Astrocyte (in vitro differentiated cells and primary cell): Measurements from ENCODE around the gene MAPK11. TPM values are rescaled to one million over a fixed set of nuclear protein-coding genes. Genes with fewer than 3 reads are reported as not detected.

Experiments
- DNase-seq: peaks from one replicate; pipeline ENCODE4 v3.0.0-alpha.2; 2010; ENCODE audit warnings: low read depth
- FAIRE-seq: peaks from 2 replicates; lab custom pipeline; 2011; peaks lifted over from hg19 to GRCh38; lab: Jason Lieb, UNC
- H2AFZ ChIP-seq: 2 replicates; pipeline ENCODE4 v1.6.0; 2012; ENCODE audit warnings: low read depth, low read length, inconsistent platforms
- H3K27ac ChIP-seq: 2 replicates; pipeline ENCODE4 v1.5.1; 2011; ENCODE audit warnings: low read depth, low read length, inconsistent platforms
- H3K27me3 ChIP-seq: 2 replicates; pipeline ENCODE4 v1.6.0; 2011; ENCODE audit warnings: low read length, inconsistent platforms; ENCODE audit not compliant: insufficient read depth
- H3K36me3 ChIP-seq: 2 replicates; pipeline ENCODE4 v1.5.1; 2011; ENCODE audit warnings: low read length, inconsistent platforms; ENCODE audit not compliant: insufficient read depth
- H3K4me1 ChIP-seq: 2 replicates; pipeline ENCODE4 v1.5.1; 2011; ENCODE audit warnings: low read length, inconsistent platforms; ENCODE audit not compliant: insufficient read depth
- H3K4me2 ChIP-seq: 2 replicates; pipeline ENCODE4 v1.6.0; 2012; ENCODE audit warnings: low read length, inconsistent platforms
- H3K4me3 ChIP-seq: 2 replicates; pipeline ENCODE4 v1.5.1; 2011; ENCODE audit warnings: low read depth, mild to moderate bottlenecking, low read length, inconsistent platforms; ENCODE audit not compliant: insufficient read depth
- H3K79me2 ChIP-seq: 2 replicates; pipeline ENCODE4 v1.6.0; 2012; ENCODE audit warnings: mild to moderate bottlenecking, low read length, inconsistent platforms; ENCODE audit not compliant: insufficient read depth
- H3K9ac ChIP-seq: 2 replicates; pipeline ENCODE4 v1.6.0; 2012; ENCODE audit warnings: mild to moderate bottlenecking, low read length, inconsistent platforms
- H3K9me3 ChIP-seq: 2 replicates; pipeline ENCODE4 v1.5.1; 2012; ENCODE audit warnings: low read depth, mild to moderate bottlenecking, low read length, inconsistent platforms; ENCODE audit not compliant: insufficient read depth
- H4K20me1 ChIP-seq: 2 replicates; pipeline ENCODE4 v1.6.0; 2012; ENCODE audit warnings: low read length, inconsistent platforms; ENCODE audit not compliant: insufficient read depth
- H3K27ac Mint-ChIP-seq: one replicate; pipeline ENCODE4 v1.8.0; 2021; ENCODE audit warnings: mild to moderate bottlenecking, mixed read lengths; ENCODE audit not compliant: unreplicated experiment
- H3K27me3 Mint-ChIP-seq: one replicate; pipeline ENCODE4 v1.8.0; 2021; ENCODE audit warnings: low read depth, mixed read lengths; ENCODE audit not compliant: unreplicated experiment
- H3K36me3 Mint-ChIP-seq: one replicate; pipeline ENCODE4 v1.8.0; 2021; ENCODE audit warnings: low read depth, mixed read lengths; ENCODE audit not compliant: unreplicated experiment
- H3K4me1 Mint-ChIP-seq: one replicate; pipeline ENCODE4 v1.8.0; 2021; ENCODE audit warnings: low read depth, mixed read lengths; ENCODE audit not compliant: unreplicated experiment
- H3K4me3 Mint-ChIP-seq: one replicate; pipeline ENCODE4 v1.8.0; 2021; ENCODE audit warnings: mild to moderate bottlenecking, moderate library complexity, mixed read lengths; ENCODE audit not compliant: unreplicated experiment
- H3K9me3 Mint-ChIP-seq: one replicate; pipeline ENCODE4 v1.8.0; 2021; ENCODE audit warnings: mild to moderate bottlenecking, mixed read lengths; ENCODE audit not compliant: unreplicated experiment
- CTCF ChIP-seq: IDR thresholded peaks from 2 replicates; pipeline ENCODE4 v1.5.1; 2011; ENCODE audit warnings: low read depth, mild to moderate bottlenecking, inconsistent platforms, low read length, moderate library complexity; ENCODE audit not compliant: insufficient read depth
- EZH2 ChIP-seq: IDR thresholded peaks from 2 replicates; pipeline ENCODE4 v1.6.1; 2012; ENCODE audit warnings: mild to moderate bottlenecking, low read length, inconsistent platforms; ENCODE audit not compliant: insufficient read depth
- total RNA-seq: library from RNA; stranded (reverse); gene quantifications from 2 replicates; pipeline ENCODE4 v1.2.1, GENCODE V29; 2021

The MAPK11 gene
- total RNA-seq, 1 donor from 2014 or later = 19.6 TPM

- Mint-ChIP-seq H3K36me3 (peaks cover 2% of the 10 kb centered on the region), H3K4me1 (peaks cover 12% of the 10 kb centered on the region), H3K9me3 (no peaks in the 10 kb centered on the region), H3K27ac (no peak overlapping the region), H3K4me3 (no peak overlapping the region), H3K27me3 (no peaks in the 10 kb centered on the region)
- FAIRE-seq = no peak
- H3K4me1 ChIP-seq = peaks cover 10% of the 10 kb centered on the region
- no peaks in the 10 kb centered on the region for H3K27me3 ChIP-seq
- no peak overlapping the region for H3K27ac ChIP-seq
- no peaks in the 10 kb centered on the region for H3K9me3 ChIP-seq
- H2AFZ ChIP-seq = no peak overlapping the region
- H3K4me3 ChIP-seq = no peak overlapping the region
- no peak for DNase-seq
- TF ChIP-seq EZH2 = no peak
- TF ChIP-seq CTCF = no peak
- H4K20me1 ChIP-seq = peaks cover 73% of the 10 kb centered on the region
- H3K36me3 ChIP-seq = peaks cover 6% of the 10 kb centered on the region
- H3K4me2 ChIP-seq = no peak overlapping the region
- H3K79me2 ChIP-seq = peaks cover 70% of the 10 kb centered on the region
- no peak overlapping the region for H3K9ac ChIP-seq
These were observed 17.6 kb upstream of the MAPK11 start for GRCh38 chr22:50287731-50288130.

- DNase-seq (no peak), FAIRE-seq (no peak)
- Histone ChIP-seq H3K4me2 (no peak overlapping the region), H3K27me3 (no peaks in the 10 kb centered on the region), H3K9me3 (no peaks in the 10 kb centered on the region), H3K36me3 (peaks cover 11% of the 10 kb centered on the region), H3K4me3 (no peak overlapping the region), H3K9ac (no peak overlapping the region), H4K20me1 (peaks cover 68% of the 10 kb centered on the region), H3K79me2 (peaks cover 64% of the 10 kb centered on the region), H2AFZ (no peak overlapping the region), H3K27ac (no peak overlapping the region), H3K4me1 (peaks cover 14% of the 10 kb centered on the region)
- peaks cover 6% of the 10 kb centered on the region for H3K4me1 Mint-ChIP-seq
- H3K4me3 Mint-ChIP-seq = no peak overlapping the region
- H3K36me3 Mint-ChIP-seq = no peaks in the 10 kb centered on the region
- H3K27me3 Mint-ChIP-seq = no peaks in the 10 kb centered on the region
- no peak overlapping the region for H3K27ac Mint-ChIP-seq
- H3K9me3 Mint-ChIP-seq = no peaks in the 10 kb centered on the region
- TF ChIP-seq EZH2 (no peak), CTCF (no peak)
These were observed 16.6 kb upstream of the MAPK11 start for GRCh38 chr22:50286701-50287318.

- DNase-seq = no peak
- H3K36me3 Mint-ChIP-seq = no peaks in the 10 kb centered on the region
- Histone ChIP-seq H3K36me3 (peaks cover 12% of the 10 kb centered on the region), H3K27ac (no peak overlapping the region), H3K79me2 (peaks cover 59% of the 10 kb centered on the region), H3K4me1 (peaks cover 14% of the 10 kb centered on the region), H3K9ac (no peak overlapping the region), H3K4me2 (no peak overlapping the region), H4K20me1 (peaks cover 68% of the 10 kb centered on the region), H3K4me3 (no peak overlapping the region), H2AFZ (no peak overlapping the region), H3K9me3 (no peaks in the 10 kb centered on the region), H3K27me3 (no peaks in the 10 kb centered on the region)
- no peak for TF ChIP-seq EZH2
- TF ChIP-seq CTCF = no peak
- H3K9me3 Mint-ChIP-seq = no peaks in the 10 kb centered on the region
- no peaks in the 10 kb centered on the region for H3K27me3 Mint-ChIP-seq
- FAIRE-seq = no peak
- peak overlapping the region; percentile 54 for H3K4me3 Mint-ChIP-seq
- peaks cover 2% of the 10 kb centered on the region for H3K4me1 Mint-ChIP-seq
- no peak overlapping the region for H3K27ac Mint-ChIP-seq
These were observed 16.1 kb upstream of the MAPK11 start for GRCh38 chr22:50286275-50286674.
